Fibroblast of peridontal ligament (primary cell): ENCODE measurements around the gene SCGB1D1.

Experiments used
- DNase-seq: peaks from one replicate; pipeline ENCODE4 v3.0.0-alpha.2; 2010; ENCODE audit errors: extremely low read depth

Gene SCGB1D1, protein sequence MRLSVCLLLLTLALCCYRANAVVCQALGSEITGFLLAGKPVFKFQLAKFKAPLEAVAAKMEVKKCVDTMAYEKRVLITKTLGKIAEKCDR

DNA sequence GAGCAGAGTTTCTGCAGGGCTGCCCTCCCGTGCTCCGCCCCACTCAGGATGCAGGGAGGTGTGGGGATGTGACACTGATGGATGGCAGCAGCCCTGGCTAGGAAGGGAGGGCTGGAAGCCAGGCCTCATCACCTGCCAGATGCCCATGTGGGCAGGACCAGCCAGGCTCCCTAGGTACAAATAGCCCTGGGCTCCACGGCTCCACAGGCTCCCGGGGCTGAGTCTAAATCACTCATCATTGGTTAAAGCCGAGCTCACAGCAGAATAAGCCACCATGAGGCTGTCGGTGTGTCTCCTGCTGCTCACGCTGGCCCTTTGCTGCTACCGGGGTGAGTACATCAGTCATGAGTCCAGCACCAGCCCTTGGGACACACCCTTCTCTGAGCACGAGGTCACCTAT, at the start of gene SCGB1D1:
TSS of gene SCGB1D1 (plus strand) at position 206 of the 400 bp plus-strand sequence. CDS start at position 275, 69 bp downstream.
- no peak for DNase-seq

DNA sequence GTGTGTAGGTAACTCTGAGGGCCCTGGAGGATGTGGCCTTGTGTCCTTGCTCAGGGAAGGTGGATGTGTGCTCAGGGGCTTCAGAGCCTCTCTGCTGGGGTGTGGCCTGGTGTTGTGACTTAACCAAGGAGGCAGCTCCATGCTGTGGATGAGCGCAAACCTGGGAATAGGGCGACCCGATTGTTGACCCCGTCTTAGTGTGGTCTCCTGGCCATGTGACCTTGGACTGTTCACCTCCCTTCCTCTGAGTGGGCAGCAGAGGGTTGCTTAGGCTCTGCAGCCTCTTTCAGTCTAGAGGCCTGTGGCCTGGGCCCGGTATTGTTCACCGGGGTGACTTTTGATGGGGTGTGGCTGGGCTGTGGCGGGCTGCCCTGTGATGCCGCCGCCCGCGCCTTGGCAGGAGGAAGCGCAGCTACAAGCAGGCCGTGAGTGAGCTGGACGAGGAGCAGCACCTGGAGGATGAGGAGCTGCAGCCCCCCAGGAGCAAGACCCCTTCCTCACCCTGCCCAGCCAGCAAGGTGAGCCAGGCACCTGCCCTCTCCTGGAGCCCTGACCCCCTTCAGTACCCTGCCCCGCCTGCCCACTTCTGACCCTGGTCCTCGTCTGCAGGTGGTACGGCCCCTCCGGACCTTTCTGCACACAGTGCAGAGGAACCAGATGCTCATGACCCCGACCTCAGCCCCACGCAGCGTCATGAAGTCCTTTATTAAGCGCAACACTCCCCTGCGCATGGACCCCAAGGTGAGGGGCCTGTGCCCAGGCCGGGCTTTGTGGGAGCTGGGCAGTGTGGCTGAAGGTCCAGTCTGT, 49.5 kb upstream of the SCGB1D1 start:
- DNase-seq: no peak

DNA sequence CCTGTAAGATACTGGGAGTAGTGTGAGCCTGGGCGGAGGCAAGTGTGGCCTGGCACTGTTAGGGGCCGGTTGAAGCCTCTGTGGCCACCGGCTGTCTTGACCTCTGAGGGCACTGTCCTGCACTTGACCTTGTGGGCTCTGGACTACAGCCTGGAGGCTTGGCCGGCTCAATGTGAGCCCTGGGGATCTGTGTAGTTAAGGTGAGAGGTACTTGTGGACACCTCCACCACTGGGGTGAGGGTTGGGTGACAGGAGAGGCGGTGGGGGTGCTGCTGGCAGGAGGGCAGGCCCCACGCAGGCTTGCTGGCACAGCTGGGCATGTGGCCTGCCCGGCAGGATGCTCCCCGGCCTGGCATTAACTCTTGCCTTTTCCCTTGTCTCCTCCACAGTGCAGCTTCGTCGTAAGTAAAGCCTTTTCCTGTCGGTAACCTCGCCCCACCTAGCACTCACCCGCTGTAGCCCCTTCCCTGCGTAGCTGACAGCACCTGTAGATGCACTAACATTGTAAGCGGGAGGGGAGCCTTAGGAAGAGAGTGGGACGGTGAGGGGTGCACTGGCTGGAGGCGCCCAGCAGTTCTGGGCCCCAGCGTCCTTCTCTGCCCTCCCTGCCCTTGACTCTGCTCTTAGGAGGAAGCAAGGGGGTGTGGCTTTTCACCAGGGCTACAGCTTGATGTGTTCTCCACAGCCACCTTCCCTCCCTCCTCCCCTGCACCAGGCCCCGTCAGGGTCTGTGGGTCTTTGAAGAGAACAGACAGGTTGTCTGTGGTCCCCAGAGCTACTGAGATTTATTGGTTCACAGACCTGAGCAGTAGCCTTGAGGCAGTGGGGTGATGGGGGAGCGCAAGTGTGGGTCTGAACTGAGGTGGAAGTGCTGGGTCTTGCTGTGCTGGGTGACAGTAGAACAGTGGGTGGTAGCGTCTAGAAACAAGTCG, 48.6 kb upstream of the SCGB1D1 start:
- no peak for DNase-seq

DNA sequence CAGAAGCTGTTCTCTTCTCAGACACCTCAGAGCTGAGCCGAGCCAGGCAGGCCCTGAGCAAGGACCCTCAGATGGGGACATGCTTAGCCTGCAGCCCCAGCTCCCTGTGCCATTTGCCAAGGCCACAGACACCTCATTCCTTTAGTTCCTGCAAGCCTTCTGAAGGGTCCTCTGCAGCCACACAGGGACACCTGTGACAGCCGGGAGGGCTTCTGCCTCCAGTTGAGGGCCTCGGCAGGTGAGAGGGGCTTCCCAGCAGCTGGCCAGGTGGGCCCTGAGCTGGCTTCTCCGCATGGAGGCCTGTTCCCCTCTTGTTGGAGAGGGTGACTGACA, 48.0 kb upstream of the SCGB1D1 start:
- no peak for DNase-seq

DNA sequence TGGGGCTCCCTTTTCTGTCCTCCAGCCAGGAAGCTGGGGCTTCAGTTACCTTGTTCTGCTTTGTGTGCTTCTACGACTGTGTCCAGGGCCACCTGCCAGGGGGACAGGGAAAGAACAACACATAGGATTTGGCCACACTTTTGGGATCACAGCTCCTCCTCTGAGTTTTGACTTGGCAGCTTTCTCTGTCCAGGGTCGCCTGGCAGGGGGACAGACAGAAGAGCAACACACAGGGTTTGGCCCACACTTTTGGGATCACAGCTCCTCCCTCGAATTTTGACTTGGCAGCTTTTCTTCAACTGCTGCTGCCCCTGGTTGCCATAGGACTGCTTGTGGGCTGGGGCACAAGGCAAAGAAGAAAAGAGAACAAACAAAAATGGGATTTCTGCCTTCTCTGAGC, 47.1 kb upstream of the SCGB1D1 start:
- DNase-seq: no peak

DNA sequence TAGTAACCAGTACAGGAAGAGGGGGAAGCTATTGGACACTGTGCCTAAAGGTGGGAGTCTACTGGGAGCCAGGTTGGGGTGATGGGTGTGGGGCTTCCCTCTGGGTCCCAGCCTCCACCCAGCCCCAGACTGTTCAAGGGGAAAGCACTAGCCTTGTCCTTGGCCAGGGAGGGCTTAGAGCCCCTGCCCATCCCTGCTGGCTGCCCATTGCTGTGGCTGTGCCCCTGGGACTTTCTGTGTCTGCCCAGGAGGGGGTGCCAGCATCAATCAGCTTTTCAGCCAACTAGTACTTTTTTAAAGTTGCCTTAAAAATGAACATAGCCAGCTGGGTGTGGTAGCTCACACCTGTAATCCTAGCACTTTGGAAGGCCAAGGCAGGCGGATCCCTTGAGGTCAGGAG, 46.3 kb upstream of the SCGB1D1 start:
- no peak for DNase-seq

DNA sequence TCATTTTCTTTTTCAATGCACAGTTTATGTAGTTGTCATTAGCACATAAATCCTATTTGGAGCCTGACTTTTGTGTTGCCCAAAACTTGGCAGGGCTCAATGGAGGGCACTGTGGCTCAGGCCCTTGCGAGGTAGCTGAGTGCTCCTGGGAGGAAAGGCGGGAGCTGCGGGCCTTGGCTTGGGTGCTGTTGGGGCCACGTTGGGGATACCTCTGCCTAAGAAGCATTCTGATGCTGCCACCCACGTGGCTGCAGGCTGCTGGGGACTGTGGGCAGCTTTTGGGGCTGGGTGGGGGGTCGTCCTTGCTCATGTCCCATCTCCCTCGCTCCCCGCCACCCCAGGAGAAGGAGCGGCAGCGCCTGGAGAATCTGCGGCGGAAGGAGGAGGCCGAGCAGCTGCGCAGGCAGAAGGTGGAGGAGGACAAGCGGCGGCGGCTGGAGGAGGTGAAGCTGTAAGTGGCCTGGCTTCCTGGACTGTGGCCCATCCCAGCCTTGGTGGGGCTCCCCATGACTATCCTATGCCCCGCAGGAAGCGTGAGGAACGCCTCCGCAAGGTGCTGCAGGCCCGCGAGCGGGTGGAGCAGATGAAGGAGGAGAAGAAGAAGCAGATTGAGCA, 45.3 kb upstream of the SCGB1D1 start:
- no peak for DNase-seq

DNA sequence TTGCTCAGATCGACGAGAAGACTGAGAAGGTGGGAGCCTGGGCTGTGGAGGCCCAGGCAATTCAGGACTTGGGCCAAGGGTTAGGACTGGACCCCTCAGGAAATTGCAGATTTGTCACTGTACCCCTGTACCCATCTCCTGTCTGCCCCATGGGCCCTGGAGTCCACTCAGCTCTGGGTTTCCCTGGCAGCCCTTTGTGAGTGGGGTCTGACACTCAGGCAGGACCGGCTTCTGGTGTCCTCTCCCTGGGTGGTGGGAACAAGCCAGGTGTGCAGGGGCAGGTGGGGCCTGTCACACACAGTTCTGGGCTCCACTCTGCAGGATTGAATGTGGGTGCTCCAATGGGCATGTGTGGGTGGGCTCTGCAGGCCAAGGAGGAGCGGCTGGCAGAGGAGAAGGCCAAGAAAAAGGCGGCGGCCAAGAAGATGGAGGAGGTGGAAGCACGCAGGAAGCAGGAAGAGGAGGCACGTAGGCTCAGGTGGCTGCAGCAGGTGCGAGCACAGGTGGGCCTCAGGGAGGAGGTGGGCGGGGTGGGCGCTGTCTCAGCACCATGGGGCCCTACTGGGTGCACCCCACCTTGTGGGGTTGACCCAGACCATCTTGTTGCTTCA, 44.6 kb upstream of the SCGB1D1 start:
- DNase-seq: no peak

DNA sequence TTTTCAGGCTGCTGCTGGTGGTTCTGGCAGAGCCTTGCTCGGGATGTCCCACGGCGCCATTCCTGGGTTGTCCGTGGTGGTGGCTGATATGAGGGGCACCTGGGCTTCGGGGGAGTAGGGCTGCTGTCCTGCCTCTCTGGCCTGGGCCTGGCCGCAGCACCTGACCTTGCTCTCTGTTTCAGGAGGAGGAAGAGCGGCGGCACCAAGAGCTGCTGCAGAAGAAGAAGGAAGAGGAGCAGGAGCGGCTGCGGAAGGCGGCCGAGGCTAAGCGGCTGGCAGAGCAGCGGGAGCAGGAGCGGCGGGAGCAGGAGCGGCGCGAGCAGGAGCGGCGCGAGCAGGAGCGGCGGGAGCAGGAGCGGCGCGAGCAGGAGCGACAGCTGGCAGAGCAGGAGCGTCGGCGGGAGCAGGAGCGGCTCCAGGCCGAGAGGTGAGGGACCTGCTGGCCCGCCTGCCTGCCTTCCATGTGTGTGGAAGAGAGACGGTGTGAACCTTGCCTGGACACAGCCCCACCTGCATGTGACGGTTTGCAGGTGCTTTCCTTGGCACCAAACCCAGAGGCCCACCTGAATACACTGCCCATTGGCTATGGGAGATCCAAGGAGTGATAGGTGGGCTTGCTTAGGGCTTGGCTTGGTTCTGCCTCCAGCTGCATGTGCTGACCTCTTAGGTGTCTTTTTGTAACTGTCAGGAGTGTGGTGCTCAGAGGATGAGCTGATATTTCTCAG, 43.4 kb upstream of the SCGB1D1 start:
- no peak for DNase-seq

DNA sequence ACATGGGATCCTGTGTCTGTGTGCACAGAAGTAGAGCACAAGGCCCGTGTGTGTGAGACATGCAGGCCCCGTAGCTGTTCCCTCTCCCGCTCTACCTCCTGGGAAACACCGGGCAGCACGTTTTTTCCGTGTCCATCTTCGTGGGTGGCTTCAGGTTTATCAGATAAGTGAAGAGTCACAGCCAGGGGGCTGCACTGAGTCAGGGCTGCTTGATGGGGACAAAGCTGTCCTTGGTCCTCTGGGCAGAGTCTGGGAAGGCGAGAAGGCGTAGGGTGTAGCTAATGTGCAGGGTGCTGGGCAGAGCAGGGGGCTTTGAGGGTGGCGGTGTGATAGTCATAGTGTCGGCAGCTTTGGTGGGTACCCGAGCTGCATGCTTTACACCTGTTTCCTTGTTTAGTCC, 42.5 kb upstream of the SCGB1D1 start:
- DNase-seq: no peak

DNA sequence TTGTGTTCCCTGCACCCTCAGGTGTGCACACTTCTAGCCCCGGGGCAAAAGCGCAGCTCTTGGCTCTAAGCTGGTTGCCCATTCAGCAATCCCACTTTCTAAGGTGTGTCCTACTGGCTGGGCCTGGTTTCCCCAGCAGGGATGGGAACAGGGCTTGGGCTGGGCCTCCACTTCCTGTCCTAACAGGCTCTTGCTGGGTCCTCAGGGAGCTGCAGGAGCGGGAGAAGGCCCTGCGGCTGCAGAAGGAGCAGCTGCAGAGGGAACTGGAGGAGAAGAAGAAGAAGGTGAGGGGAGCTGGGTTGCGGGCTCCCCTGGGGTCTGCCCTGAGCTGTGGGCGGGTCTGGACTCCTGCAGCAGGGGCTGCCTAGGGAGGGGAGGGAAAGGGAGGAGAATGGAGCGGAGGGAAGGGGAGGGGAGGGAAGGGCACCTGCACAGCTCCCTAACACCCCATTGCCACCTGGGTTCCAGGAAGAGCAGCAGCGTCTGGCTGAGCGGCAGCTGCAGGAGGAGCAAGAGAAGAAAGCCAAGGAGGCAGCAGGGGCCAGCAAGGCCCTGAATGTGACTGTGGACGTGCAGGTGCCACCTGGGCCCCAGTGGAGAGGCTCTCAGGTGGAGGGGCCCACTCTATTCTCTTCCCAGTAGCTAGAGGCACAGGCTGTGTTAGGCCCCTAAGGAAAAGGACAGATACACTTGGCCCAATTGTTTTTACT, 41.6 kb upstream of the SCGB1D1 start:
- no peak for DNase-seq

DNA sequence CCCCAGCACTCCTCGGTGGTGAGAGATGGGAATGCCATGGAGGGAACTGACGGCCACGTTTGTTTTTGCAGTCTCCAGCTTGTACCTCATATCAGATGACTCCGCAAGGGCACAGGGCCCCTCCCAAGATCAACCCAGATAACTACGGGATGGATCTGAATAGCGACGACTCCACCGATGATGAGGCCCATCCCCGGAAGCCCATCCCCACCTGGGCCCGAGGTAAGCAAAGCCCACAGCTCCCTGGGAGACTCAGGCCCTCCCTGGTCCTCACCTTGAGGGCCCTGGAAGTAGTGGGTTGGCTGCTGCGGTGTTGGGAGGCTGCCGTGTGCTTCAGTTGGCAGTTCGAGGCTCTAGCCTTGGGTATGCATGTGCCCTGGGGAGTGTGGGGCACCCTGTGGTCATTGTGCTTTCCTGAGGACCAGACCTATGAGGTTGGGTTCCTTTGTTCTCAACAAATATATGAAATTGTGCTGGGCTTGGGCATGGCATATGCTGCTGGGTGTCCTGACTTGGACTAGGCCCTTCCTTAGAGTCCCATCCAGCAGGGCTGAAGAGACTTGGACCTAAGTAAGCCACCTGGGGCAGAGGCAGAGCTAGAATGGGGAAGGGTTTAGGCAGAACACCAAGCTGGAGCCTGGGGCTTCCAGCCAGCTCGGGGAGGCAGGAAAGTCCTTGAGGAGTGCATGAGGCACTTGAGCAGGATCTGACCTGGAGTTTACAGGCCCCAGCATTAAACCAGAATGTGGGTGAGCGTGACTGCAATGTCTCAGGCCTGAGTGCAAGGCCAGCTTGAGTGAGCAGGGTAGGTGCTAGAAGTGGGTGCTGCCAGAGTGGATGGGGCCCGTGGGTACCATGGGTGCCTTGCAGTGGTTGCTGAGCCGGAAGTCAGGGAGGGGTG, 39.8 kb upstream of the SCGB1D1 start:
- DNase-seq: no peak

DNA sequence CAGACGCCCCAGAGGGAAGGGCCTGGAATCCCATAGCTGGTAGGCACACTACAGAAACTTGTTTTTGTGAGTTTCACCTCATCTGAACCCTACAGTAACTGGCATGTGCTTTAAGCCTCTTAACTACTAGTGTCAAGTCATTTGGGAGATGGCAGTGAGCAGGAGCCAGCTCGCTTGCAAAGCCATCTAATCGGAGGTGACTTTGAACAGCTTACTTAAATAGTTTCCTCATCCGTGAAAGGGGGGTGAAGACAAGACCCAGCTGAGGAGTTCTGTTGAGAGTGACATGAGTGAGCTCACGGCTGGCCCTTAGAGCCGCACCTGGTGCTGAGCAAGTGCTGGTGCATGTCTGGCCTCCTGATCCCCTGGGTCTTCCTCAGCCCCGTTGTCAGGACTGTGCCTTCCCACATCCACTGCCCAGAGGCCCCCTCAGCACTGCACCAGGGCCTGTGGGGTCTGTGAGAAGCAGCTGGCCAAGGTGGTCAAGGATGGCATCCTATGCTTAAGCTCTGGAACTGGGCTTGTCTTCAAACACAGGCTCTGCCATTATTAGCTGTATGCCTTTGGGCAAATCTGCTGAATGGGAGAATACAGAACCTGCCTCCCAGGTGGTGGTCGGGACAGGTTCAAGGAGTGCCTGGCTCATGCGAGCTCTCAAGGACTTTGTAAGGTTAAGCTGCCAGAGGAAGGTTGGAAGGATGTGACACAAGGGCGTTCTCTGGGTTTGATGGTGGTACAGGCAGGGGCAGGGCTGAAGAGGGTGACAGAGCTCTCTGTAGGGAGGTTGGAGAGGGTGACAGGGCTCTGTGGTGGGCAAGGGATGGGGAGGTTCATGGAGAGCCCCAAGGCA, 38.9 kb upstream of the SCGB1D1 start:
- DNase-seq: no peak

DNA sequence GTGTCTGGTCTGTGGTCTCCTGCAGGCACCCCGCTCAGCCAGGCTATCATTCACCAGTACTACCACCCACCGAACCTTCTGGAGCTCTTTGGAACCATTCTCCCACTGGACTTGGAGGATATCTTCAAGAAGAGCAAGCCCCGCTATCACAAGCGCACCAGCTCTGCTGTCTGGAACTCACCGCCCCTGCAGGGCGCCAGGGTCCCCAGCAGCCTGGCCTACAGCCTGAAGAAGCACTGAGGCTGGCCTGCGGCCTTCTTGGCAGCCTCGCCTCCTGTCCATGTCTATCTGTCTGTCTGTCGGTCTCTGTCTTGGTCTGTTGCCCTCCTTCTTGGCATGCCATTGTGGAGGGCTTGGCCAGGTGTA, 38.3 kb upstream of the SCGB1D1 start:
- DNase-seq: no peak

DNA sequence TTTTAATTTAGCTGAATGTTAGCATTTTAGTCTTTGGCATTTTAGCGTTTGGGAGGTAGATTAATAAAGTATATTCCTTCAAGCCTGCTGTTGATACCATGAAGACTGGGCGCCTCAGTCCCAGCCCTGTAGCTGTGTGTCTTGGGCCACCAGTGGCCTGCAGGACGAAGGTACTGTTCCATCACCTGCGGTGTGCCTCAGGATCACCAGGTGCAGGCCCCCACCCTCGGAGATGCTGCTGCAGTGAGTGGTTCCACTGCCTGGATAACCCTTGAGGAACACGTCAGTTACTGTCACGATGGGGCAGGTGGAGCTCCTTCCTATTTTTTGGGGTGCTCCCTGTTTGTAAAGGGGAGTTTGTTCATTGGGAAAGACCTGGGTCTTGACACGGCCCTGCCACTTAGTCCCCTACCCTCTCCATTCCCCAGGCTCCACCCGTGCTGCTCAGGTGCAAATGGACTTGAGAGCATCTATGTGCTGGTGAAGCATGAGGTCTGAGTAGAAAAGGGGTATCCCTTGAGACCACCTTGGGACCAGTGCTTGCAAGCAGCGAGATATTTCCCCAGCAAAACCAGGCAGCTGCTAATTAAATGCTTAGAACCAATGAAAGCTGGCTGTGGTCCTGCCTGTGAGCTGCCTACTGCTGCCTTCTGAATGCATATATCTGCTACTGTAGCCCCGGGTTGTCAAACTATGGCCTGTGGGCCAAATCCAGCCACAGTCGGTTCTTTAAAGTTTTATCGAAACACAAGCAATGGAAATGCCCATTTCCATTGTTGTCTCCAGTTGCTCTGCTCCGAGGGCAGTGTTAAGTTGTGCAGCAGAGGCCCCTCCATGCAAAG, 37.5 kb upstream of the SCGB1D1 start:
- no peak for DNase-seq

DNA sequence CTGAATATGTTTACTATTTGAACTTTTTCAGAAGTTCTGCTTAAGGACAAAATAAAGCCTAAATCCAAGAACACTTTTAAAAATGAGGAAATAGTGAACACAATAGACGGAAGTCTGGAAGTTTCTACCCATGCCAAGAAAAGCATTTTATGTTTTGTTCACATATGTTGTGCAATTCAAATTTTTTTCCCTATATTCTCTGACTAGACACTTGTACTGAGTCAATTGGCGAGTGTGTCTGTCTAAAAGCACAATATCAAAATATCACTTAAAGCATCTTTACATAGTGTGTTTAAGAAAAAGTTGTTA, 37.0 kb upstream of the SCGB1D1 start:
- no peak for DNase-seq

DNA sequence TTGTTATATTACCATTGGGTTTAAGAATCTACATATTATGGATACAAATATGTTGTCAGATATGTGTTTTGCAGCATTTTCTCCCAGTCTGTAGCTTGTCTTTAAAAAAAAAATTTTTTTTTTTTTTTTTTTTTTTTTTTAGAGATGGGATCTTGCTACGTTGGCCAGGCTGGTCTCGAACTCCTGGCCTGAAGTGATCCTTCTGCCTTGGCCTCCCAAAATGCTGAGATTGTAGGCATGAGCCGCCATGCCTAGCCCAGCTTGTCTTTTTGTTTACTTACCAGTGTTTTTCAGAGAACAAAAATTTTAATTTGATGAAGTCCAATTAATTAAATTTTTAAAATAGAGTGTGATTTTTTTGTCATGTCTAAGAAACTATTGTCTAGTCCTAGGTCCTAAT, 36.4 kb upstream of the SCGB1D1 start:
- no peak for DNase-seq

DNA sequence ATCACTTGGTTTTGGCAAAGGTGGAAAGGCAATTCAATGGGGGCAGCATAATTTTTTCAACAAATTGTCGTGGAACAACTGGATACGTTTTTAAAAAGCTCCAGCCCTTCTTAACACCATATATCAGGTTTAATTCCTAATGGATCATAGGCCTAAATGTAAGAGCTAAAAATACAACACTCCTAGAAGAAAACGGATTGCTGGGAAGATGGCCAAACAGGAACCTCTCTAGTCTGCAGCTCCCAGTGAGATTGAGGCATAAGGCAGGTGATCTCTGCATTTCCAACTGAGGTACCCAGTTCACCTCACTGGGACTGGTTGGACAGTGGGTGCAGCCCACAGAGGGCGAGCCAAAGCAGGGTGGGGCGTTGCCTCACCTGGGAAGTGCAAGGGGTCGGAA, 32.4 kb upstream of the SCGB1D1 start:
- no peak for DNase-seq
